Activated gamma-delta T cell (primary cell): ENCODE results near the gene MTCL1.
"Not testable (repeated sequence)": the region's sequence is repeated elsewhere in the genome, so short reads cannot be mapped to it uniquely, and the experiment has no call there.

Experiments used
- DNase-seq: peaks from one replicate; lab custom pipeline; 2025; lab: John Stamatoyannopoulos, UW

Gene MTCL1

GRCh38 chr18:8744038-8744437 is 38.7 kb downstream of the MTCL1 start:
- DNase-seq = no peak

- DNase-seq = no peak
Observed at GRCh38 chr18:8744656-8745055, 39.3 kb downstream of the MTCL1 start.

- DNase-seq = no peak
Observed at GRCh38 chr18:8745355-8746014, 40.1 kb downstream of the MTCL1 start.

GRCh38 chr18:8747440-8747937 is 42.1 kb downstream of the MTCL1 start:
- DNase-seq = no peak

- no peak for DNase-seq
Observed at GRCh38 chr18:8749492-8749891, 44.1 kb downstream of the MTCL1 start.

GRCh38 chr18:8750954-8751415 is 45.6 kb downstream of the MTCL1 start:
- DNase-seq = no peak

- DNase-seq = no peak
Observed at GRCh38 chr18:8751692-8752091, 46.3 kb downstream of the MTCL1 start.

- DNase-seq = no peak
Observed at GRCh38 chr18:8752329-8752728, 47.0 kb downstream of the MTCL1 start.

GRCh38 chr18:8754995-8755960 is 49.9 kb downstream of the MTCL1 start:
- no peak for DNase-seq

- no peak for DNase-seq
Observed at GRCh38 chr18:8756571-8756970, 51.2 kb downstream of the MTCL1 start.

- no peak for DNase-seq
Observed at GRCh38 chr18:8757396-8757997, 52.1 kb downstream of the MTCL1 start.

- no peak for DNase-seq
Observed at GRCh38 chr18:8758466-8758865, 53.1 kb downstream of the MTCL1 start.

GRCh38 chr18:8760984-8761383 is 55.6 kb downstream of the MTCL1 start:
- DNase-seq = no peak

- DNase-seq = not testable (repeated sequence)
Observed at GRCh38 chr18:8761535-8761934, 56.2 kb downstream of the MTCL1 start.

GRCh38 chr18:8762968-8763367 is 57.6 kb downstream of the MTCL1 start:
- no peak for DNase-seq

- DNase-seq = no peak
Observed at GRCh38 chr18:8763611-8764010, 58.3 kb downstream of the MTCL1 start.

GRCh38 chr18:8765783-8766463 is 60.6 kb downstream of the MTCL1 start:
- no peak for DNase-seq

- no peak for DNase-seq
Observed at GRCh38 chr18:8766559-8767293, 61.4 kb downstream of the MTCL1 start.

- DNase-seq = no peak
Observed at GRCh38 chr18:8767340-8767739, 62.0 kb downstream of the MTCL1 start.

GRCh38 chr18:8769509-8770095 is 64.2 kb downstream of the MTCL1 start:
- no peak for DNase-seq

GRCh38 chr18:8770657-8771056 is 65.3 kb downstream of the MTCL1 start:
- no peak for DNase-seq
